Activated B cell treated with CpG ODN at 0.5 μM for 24 hours (primary cell): ENCODE results near the gene SSR2. TPM values are rescaled to one million over a fixed set of nuclear protein-coding genes. Genes with fewer than 3 reads are reported as not detected.
A peak's percentile ranks its signal among the peaks of the same experiment; 100 is the strongest.

Source experiments
- ATAC-seq: fragments of 200-7000 bp; cut with Tn5 transposase; one replicate; pipeline ENCODE4 v1.10.0; 2021; ENCODE audit warnings: low read depth, mild to moderate bottlenecking, moderate library complexity
- CTCF ChIA-PET: fragments of 350-600 bp; sonication (Branson Sonifier 250); formaldehyde crosslinking; loops from one replicate; lab custom pipeline; 2021; ENCODE audit warnings: antibody characterized with exemption; lab: Charles Lee
- POLR2A ChIA-PET: fragments of 350-600 bp; sonication (Branson Sonifier 250); formaldehyde crosslinking; loops from one replicate; lab custom pipeline; 2021; ENCODE audit warnings: antibody characterized with exemption; lab: Charles Lee
- DNase-seq: peaks from one replicate; pipeline ENCODE4 v3.0.0; 2022
- H3K27ac Mint-ChIP-seq: one replicate; pipeline ENCODE4 v1.8.0; 2020; ENCODE audit warnings: mixed read lengths
- H3K27me3 Mint-ChIP-seq: one replicate; pipeline ENCODE4 v1.8.0; 2021; ENCODE audit warnings: mixed read lengths
- H3K36me3 Mint-ChIP-seq: one replicate; pipeline ENCODE4 v1.8.0; 2021; ENCODE audit warnings: low read depth, mixed read lengths
- H3K4me1 Mint-ChIP-seq: one replicate; pipeline ENCODE4 v1.8.0; 2021; ENCODE audit warnings: mixed read lengths
- H3K4me3 Mint-ChIP-seq: one replicate; pipeline ENCODE4 v1.8.0; 2020; ENCODE audit warnings: mild to moderate bottlenecking, mixed read lengths
- H3K9me3 Mint-ChIP-seq: one replicate; pipeline ENCODE4 v1.8.0; 2020; ENCODE audit warnings: mixed read lengths
- CTCF ChIP-seq: fragments of 200-600 bp; IDR thresholded peaks from one replicate; pipeline ENCODE4 v1.8.0; 2022; ENCODE audit warnings: antibody characterized with exemption, mild to moderate bottlenecking
- intact Hi-C: fragments of 100-400 bp; cut with micrococcal nuclease; formaldehyde crosslinking; loops from one replicate; pipeline ENCODE4 v1.15.1; 2024
- total RNA-seq: library from RNA; stranded (reverse); gene quantifications from 2 replicates; pipeline ENCODE4 v1.2.3, GENCODE V29; 2022

Gene SSR2
- total RNA-seq, 1 donor from 2014 or later, result 136 TPM

- H3K27me3 Mint-ChIP-seq, result no peaks in the 10 kb centered on the region
- ChIA-PET POLR2A (interaction anchor here (1.0 to 11.7 kb wide), 6 partner anchors 8 to 319 kb away, joined by 3 to 127 read pairs (median 6); partner anchors contain the start of gene ARHGEF2), CTCF (interaction anchor here (0.6 to 2.4 kb wide), 3 partner anchors 22 to 27 kb away, joined by 3 to 5 read pairs (median 3); no protein-coding TSS in a partner anchor)
- ATAC-seq (no peak), DNase-seq (no peak)
- peaks cover 75% of the 10 kb centered on the region for H3K4me1 Mint-ChIP-seq
- peak overlapping the region; percentile 85 for H3K27ac Mint-ChIP-seq
- intact Hi-C loops, result loop anchor here (1.0 kb wide), 1 partner anchor 8 kb away; no protein-coding TSS in a partner anchor
- H3K4me3 Mint-ChIP-seq, result no peak overlapping the region
- no peaks in the 10 kb centered on the region for H3K9me3 Mint-ChIP-seq
- peaks cover 89% of the 10 kb centered on the region for H3K36me3 Mint-ChIP-seq
- TF ChIP-seq CTCF, result no peak
Observed at GRCh38 chr1:155962599-155963211, 58.0 kb downstream of the SSR2 start.

DNA sequence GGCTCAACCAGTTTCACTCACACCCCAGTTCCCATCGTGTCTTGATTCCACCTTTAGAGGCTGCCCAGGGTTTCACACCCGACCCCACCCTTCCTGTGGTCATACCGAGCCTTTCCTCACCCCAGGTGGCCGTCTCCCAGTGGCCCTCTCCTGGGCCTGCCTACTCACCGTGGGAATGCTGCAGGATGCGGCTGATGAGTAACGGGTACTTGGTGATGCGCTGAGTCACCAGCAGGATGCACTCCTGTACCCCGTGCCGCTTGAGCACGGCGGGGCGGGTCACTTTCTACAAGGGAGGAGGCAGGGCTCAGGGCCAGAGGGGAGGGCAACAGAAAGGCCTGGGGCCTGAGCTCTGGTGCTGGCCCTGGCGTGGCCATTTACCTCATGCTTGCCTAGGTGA lies 58.8 kb downstream of the SSR2 start:
- no peak for DNase-seq
- no peak for TF ChIP-seq CTCF
- Mint-ChIP-seq H3K4me1 (peaks cover 67% of the 10 kb centered on the region), H3K27me3 (no peaks in the 10 kb centered on the region), H3K27ac (peak overlapping the region; percentile 85), H3K4me3 (peak overlapping the region; percentile 41), H3K36me3 (peaks cover 89% of the 10 kb centered on the region), H3K9me3 (no peaks in the 10 kb centered on the region)
- CTCF ChIA-PET, result interaction anchor here (1.1 to 2.4 kb wide), 2 partner anchors 21 to 24 kb away, joined by 3 to 5 read pairs; no protein-coding TSS in a partner anchor
- POLR2A ChIA-PET, result interaction anchor here (1.5 to 11.7 kb wide), 3 partner anchors 9 to 16 kb away, joined by 5 to 127 read pairs (median 11); partner anchors contain the start of gene ARHGEF2
- peak; percentile 53 for ATAC-seq
- intact Hi-C loops, result loop anchor here (1.0 kb wide), 1 partner anchor 8 kb away; no protein-coding TSS in a partner anchor

DNA sequence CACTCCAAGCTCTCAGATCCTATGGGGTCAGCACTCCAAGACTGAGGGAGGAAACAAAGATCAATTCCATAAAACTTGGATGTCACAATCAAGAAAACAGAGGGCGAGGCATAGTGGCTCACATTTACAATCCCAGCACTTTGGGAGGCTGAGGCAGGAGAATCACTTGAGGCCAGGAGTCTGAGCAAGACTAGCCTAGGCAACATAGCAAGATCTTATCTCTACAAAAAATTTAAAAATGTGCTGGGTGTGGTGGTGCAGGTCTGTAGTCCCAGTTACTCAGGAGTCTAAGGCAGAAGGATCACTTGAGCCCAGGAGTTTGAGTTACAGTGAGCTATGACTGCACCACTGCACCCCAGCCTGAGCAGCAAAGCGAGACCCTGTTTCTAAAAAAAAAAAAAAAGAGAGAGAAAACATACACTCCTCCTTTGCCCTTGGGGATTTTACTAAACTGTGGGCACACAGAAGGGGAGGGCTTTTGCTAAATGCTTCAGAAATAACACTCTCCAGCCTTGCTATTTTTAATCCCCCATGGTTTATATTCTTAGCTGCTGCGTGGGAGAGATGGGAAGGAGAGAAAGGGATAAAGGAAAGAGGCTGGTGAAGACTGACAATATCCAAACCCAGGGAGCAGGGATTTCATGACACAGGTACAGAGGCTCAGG lies 60.5 kb downstream of the SSR2 start:
- ATAC-seq (peak; percentile 86), DNase-seq (no peak)
- intact Hi-C loops, result loop anchor here (1.0 kb wide), 3 partner anchors 14 to 29 kb away; partner anchors contain the start of gene ARHGEF2
- no peaks in the 10 kb centered on the region for H3K9me3 Mint-ChIP-seq
- peaks cover 85% of the 10 kb centered on the region for H3K36me3 Mint-ChIP-seq
- H3K4me1 Mint-ChIP-seq, result peaks cover 52% of the 10 kb centered on the region
- H3K4me3 Mint-ChIP-seq, result peak overlapping the region; percentile 66
- peak overlapping the region; percentile 85 for H3K27ac Mint-ChIP-seq
- CTCF ChIA-PET, result interaction anchor here (0.9 to 2.6 kb wide), 4 partner anchors 14 to 28 kb away, joined by 3 to 16 read pairs (median 5); no protein-coding TSS in a partner anchor
- no peak for TF ChIP-seq CTCF
- no peaks in the 10 kb centered on the region for H3K27me3 Mint-ChIP-seq
- POLR2A ChIA-PET, result interaction anchor here (0.7 to 11.7 kb wide), 10 partner anchors 9 to 25 kb away, joined by 3 to 127 read pairs (median 8); partner anchors contain the start of gene ARHGEF2

Other genes starting within 250 kb of the SSR2 start
- 81.8 and 89.5 TPM in 2 replicates for gene GON4L, start 163.7 kb downstream of the SSR2 start, total RNA-seq
- 3.3 and 3.7 TPM in 2 replicates for gene SYT11, start 161.4 kb downstream of the SSR2 start, total RNA-seq
- gene RIT1, start 109.6 kb downstream of the SSR2 start, total RNA-seq, result 32.7 and 38.6 TPM in 2 replicates
- gene KHDC4, start 86.5 kb downstream of the SSR2 start, total RNA-seq, result 88.3 and 105 TPM in 2 replicates
- not detected in 2 replicates for gene RXFP4, start 79.3 kb downstream of the SSR2 start, total RNA-seq
- gene ARHGEF2, start 42.4 kb downstream of the SSR2 start, total RNA-seq, result 188 and 207 TPM in 2 replicates
- 28.1 and 32.5 TPM in 2 replicates for gene UBQLN4, start 32.8 kb upstream of the SSR2 start, total RNA-seq
- gene LAMTOR2, start 33.8 kb upstream of the SSR2 start, total RNA-seq, result 45.9 and 48.0 TPM in 2 replicates
- gene RAB25, start 40.2 kb upstream of the SSR2 start, total RNA-seq, result 0.32 and 0.38 TPM in 2 replicates
- 0.39 and 0.47 TPM in 2 replicates for gene MEX3A, start 61.5 kb upstream of the SSR2 start, total RNA-seq
- gene LMNA, start 93.8 kb upstream of the SSR2 start, total RNA-seq, result 40.4 and 47.5 TPM in 2 replicates
- gene SEMA4A, start 132.6 kb upstream of the SSR2 start, total RNA-seq, result 7.0 and 7.4 TPM in 2 replicates
- gene SLC25A44, start 173.2 kb upstream of the SSR2 start, total RNA-seq, result 17.9 and 26.4 TPM in 2 replicates
- gene PMF1, start 192.1 kb upstream of the SSR2 start, total RNA-seq, result 68.8 and 75.8 TPM in 2 replicates
- gene BGLAP, start 221.2 kb upstream of the SSR2 start, total RNA-seq, result 2.7 and 3.3 TPM in 2 replicates
- gene PAQR6, start 227.1 kb upstream of the SSR2 start, total RNA-seq, result 1.6 and 1.8 TPM in 2 replicates